Vagina (tissue), 2 donors: Measurements from ENCODE around the gene IL20RB. TPM values are rescaled to one million over a fixed set of nuclear protein-coding genes. Genes with fewer than 3 reads are reported as not detected.

Experiments used
- DNase-seq, 2 donors: peaks; one replicate each; pipeline ENCODE4 v3.0.0-alpha.2; 2017; ENCODE audit errors: extremely low spot score in 2 of 2
- H3K27ac ChIP-seq: fragments of 200-600 bp; sonication (generic); one replicate; pipeline ENCODE4 v1.5.1; 2019
- H3K27me3 ChIP-seq: fragments of 200-600 bp; sonication (generic); one replicate; pipeline ENCODE4 v1.5.1; 2019
- H3K36me3 ChIP-seq, 2 donors: fragments of 200-600 bp; sonication (generic); one replicate each; pipeline ENCODE4 v1.5.1; 2017 to 2019
- H3K4me1 ChIP-seq: fragments of 200-600 bp; sonication (generic); one replicate; pipeline ENCODE4 v1.5.1; 2019
- H3K4me3 ChIP-seq, 2 donors: fragments of 200-600 bp; sonication (generic); 1 replicate in 1 of 2; 2 replicates in 1 of 2; pipeline ENCODE4 v1.5.1; 2016 to 2019
- H3K9me3 ChIP-seq: fragments of 200-600 bp; sonication (generic); one replicate; pipeline ENCODE4 v1.5.1; 2019
- CTCF ChIP-seq, 3 experiments: fragments of 450-650 bp in 2 of 3; fragments of 200-600 bp in 1 of 3; sonication (generic) in 1 of 3; IDR thresholded peaks; one replicate each; pipeline ENCODE4 v1.5.1; 2017 to 2019; ENCODE audit warnings: antibody characterized with exemption in 3 of 3, mild to moderate bottlenecking in 2 of 3, moderate library complexity in 2 of 3
- POLR2A ChIP-seq, 2 donors: fragments of 450-650 bp; IDR thresholded peaks; one replicate each; pipeline ENCODE4 v1.6.1; 2017; ENCODE audit warnings: antibody characterized with exemption in 2 of 2, mild to moderate bottlenecking in 2 of 2, moderate library complexity in 2 of 2
- POLR2AphosphoS5 ChIP-seq, 2 donors: sonication (generic); formaldehyde crosslinking; IDR thresholded peaks; one replicate each; pipeline ENCODE4 v1.9.0; 2017; ENCODE audit warnings: antibody characterized with exemption in 2 of 2, mild to moderate bottlenecking in 2 of 2, low read depth in 1 of 2; ENCODE audit not compliant: insufficient read depth in 1 of 2
- intact Hi-C: fragments of 100-400 bp; cut with DNase I; formaldehyde crosslinking; loops from one replicate; pipeline ENCODE4 v1.15.1; 2023
- total RNA-seq: library from RNA; depleted of rRNA; stranded (reverse); fragments of >200 nt; gene quantifications from one replicate; pipeline ENCODE4 v1.2.3, GENCODE V29; 2016

Gene IL20RB
- 67.3 TPM for total RNA-seq

GRCh38 chr3:136957751-136958288 lies at the start of gene IL20RB:
IL20RB (plus strand) TSS chr3:136957983; CDS start chr3:136958114, 131 bp downstream.
- intact Hi-C loops, result no loop called here
- H3K27ac ChIP-seq, result peak within 1 kb of the TSS; percentile 71
- peaks cover 42% of the 10 kb centered on the region for H3K4me1 ChIP-seq
- TF ChIP-seq CTCF (IDR thresholded peaks at IDR 0.05) (no peak), POLR2AphosphoS5 (IDR thresholded peaks at IDR 0.05; ENCODE audit: insufficient read depth in 1 of 2, low read depth in 1 of 2) (peak in 1 of 2 donors; percentile 67), POLR2A (IDR thresholded peaks at IDR 0.05) (peak in 1 of 2 donors; percentile 14)
- no peaks in the 10 kb centered on the region for H3K9me3 ChIP-seq
- DNase-seq, result peak in 1 of 2 donors; percentile 85
- H3K27me3 ChIP-seq, result no peaks in the 10 kb centered on the region
- peak within 1 kb of the TSS in 1 of 2 donors; percentile 40 for H3K4me3 ChIP-seq
- H3K36me3 ChIP-seq, result no peaks in the 10 kb centered on the region

DNA sequence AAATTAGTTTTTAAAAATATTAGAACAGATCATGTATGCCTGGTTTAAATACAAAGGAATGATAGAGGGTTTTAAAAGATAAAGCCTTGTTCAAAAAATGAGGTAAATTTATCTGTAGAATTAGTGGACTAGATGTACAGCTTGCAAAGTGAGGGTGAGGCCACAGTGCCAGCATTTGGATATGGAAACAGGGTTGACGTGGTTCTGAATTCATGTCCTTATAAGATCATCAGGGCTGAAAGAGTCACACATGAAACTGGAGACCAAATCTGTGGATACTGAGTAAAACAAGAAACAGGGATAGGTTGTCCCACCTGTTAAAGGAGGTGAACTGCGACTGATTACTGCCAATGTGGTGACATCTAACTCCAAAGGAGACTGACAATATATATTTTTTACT lies 49.5 kb upstream of the IL20RB start:
- TF ChIP-seq CTCF (IDR thresholded peaks at IDR 0.05), result no peak
- Histone ChIP-seq H3K27me3 (no peaks in the 10 kb centered on the region), H3K9me3 (peaks cover 12% of the 10 kb centered on the region), H3K4me1 (peaks cover 18% of the 10 kb centered on the region), H3K36me3 (no peaks in the 10 kb centered on the region), H3K27ac (no peak overlapping the region), H3K4me3 (no peak overlapping the region)
- DNase-seq, result no peak
- intact Hi-C loops, result no loop called here

DNA sequence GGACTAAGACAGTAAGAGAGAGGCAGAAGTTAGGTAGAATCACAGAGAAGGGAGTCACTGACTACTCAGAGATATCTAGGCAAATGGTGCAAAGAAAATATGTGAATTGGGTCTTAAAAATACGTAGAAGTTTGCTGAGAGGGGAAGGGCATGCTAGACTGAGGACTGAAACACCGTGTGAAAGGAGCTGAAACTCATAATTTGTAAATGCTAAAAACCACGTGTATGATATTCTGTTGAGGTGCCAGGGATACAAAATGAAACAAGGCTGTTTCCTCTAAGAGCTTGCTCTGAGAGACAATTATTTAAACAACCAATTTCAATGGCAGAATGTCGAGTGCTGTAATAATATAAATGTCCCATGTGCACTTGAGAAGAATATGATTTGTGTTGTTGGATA lies 48.6 kb upstream of the IL20RB start:
- no peaks in the 10 kb centered on the region for H3K36me3 ChIP-seq
- H3K9me3 ChIP-seq, result peaks cover 4% of the 10 kb centered on the region
- no peak overlapping the region for H3K4me3 ChIP-seq
- no peak overlapping the region for H3K27ac ChIP-seq
- H3K27me3 ChIP-seq, result no peaks in the 10 kb centered on the region
- H3K4me1 ChIP-seq, result peaks cover 18% of the 10 kb centered on the region
- DNase-seq, result no peak
- TF ChIP-seq CTCF (IDR thresholded peaks at IDR 0.05) (no peak), POLR2A (IDR thresholded peaks at IDR 0.05) (no peak), POLR2AphosphoS5 (IDR thresholded peaks at IDR 0.05; ENCODE audit: insufficient read depth in 1 of 2, low read depth in 1 of 2) (no peak)
- intact Hi-C loops, result no loop called here

DNA sequence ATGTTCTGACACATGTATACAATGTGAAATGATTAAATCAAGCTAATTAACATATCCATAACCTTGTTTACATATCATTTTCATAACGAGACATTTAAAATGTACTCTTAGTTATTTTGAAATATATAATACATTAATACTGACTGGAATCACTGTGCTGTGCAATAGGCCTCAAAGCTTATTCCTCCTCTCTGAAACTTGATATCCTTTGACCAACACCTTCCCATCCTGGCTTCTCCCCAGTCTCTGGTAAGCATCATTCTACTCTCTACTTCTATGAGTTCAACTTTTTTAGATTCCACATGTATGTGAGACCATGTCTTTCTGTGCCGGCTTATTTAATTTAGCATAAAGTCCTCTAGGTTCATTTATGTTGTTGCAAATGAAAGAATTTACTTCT lies 47.1 kb upstream of the IL20RB start:
- TF ChIP-seq POLR2A (IDR thresholded peaks at IDR 0.05) (no peak), POLR2AphosphoS5 (IDR thresholded peaks at IDR 0.05; ENCODE audit: insufficient read depth in 1 of 2, low read depth in 1 of 2) (no peak), CTCF (IDR thresholded peaks at IDR 0.05) (no peak)
- intact Hi-C loops, result no loop called here
- Histone ChIP-seq H3K27me3 (no peaks in the 10 kb centered on the region), H3K36me3 (no peaks in the 10 kb centered on the region), H3K27ac (no peak overlapping the region), H3K4me3 (no peak overlapping the region), H3K4me1 (peaks cover 29% of the 10 kb centered on the region), H3K9me3 (no peaks in the 10 kb centered on the region)
- DNase-seq, result no peak

DNA sequence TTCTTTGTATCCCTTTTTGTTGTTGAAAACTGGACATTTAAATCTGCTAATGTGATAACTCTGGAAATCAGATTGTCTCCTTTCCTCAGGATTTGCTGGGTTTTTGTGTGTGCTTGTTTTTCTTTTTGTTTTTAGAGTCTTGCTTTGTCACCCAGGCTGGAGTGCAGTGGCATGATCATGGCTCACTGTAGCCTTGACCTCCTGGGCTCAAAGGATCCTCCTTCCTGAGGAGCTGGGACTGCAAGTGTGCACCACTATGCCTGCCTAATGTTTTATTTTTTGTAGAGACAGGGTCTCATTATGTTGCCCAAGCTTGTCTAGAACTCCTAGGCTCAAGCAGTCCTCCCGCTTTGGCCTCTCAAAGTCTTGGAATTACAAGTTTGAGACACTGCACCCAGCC lies 44.6 kb upstream of the IL20RB start:
- intact Hi-C loops, result no loop called here
- Histone ChIP-seq H3K27ac (no peak overlapping the region), H3K4me3 (no peak overlapping the region), H3K27me3 (no peaks in the 10 kb centered on the region), H3K36me3 (no peaks in the 10 kb centered on the region), H3K9me3 (no peaks in the 10 kb centered on the region), H3K4me1 (peaks cover 31% of the 10 kb centered on the region)
- no peak for DNase-seq
- no peak for TF ChIP-seq POLR2A (IDR thresholded peaks at IDR 0.05)
- TF ChIP-seq POLR2AphosphoS5 (IDR thresholded peaks at IDR 0.05; ENCODE audit: insufficient read depth in 1 of 2, low read depth in 1 of 2), result no peak
- no peak for TF ChIP-seq CTCF (IDR thresholded peaks at IDR 0.05)
